GM18517 (cell line): ENCODE results near the gene SPEG.

Experiments
- ATAC-seq: cut with Tn5 transposase; IDR thresholded peaks from one replicate; pipeline ENCODE4 v1.9.1; 2021; ENCODE audit warnings: mild to moderate bottlenecking, moderate library complexity; ENCODE audit not compliant: unreplicated experiment

Gene SPEG

DNA sequence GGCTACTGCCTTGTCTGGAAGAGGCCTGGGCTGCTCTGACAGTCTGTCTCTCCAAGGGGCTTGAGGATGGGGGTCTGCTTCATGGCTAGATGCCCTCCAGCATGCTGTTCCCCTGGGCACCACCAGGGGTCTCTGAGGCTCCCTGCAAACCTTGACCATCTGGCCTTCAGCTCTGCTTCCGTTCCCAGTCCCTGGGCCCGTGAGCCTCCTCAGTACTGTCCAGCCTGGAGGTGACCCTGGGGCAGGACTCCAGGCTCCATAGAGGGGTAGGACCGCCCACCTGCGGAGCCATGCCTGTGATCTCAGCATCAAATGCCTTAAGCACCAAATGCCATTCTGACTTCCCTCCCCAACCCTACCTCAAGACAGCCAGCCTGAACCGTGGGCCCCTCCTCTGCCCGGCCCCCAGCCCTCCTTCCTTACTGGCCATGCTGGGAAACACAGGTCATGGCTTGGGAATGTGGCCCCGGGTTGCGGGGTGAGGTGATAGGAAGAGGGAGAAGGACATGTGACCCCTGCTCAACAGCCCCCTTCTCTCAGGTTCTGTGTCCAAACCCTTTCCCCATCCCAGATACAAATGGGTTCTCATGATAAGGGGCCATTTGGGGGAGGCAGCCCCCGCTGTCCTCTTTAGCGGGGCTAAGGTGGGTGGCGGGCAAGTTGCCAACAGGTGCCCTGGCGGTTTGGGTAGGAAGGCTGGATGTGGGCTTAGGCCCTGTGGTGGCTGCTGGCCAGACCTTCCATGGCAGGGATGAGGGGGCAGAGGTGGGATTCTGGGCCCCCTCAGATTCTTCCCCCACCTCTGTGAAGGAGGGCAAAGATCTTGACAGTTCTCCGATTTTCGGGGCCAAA is 25.0 kb downstream of the SPEG start:
- no peak for ATAC-seq

DNA sequence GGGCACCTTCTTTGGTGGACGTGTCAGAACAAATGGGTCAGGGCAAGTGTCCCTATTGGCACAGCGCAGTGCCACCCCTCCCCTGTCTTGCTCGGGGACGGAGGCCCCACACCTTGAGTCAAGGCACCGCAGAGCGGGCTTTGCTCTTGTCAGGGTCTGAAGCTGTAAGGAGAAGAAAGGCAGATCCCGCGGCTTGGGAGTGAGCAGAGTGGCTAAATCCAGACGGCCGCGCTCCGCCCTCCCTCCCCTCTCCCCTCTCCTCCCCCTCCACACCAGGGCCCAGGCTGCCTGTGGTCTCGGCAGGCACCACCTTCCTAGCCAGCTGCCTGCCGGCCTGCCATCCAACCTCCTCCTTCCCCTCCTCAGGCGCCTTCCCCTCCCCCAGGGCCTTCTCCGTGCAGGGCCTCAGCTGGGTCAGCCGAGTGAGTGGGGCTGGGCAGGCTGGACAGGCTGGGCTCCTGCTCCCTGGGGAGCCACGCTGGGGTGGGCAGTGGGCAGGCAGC is 25.8 kb downstream of the SPEG start:
- no peak for ATAC-seq

DNA sequence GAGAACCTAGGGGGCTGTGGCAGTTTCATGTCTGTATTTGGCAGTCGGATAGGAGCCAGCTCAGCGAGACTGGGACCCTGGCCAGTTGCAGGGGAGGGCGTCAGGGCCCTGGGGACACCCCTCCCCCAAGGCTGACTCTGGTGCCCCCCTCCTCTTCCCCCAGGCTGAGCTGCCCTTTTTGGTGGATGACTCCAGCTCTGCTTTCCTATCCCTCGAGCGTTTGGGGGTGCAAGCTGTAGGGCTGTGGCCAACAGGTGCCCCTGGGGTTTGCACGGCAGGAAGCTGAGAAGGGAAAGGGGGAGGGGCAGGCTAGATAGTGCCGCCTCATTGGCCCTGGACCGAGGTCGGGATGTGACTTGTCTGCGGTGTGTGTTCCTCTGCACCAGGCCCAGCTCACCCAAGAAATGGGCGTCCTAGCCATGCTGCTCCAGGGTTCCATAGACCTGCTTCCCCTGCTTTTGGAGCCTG is 26.4 kb downstream of the SPEG start:
- no peak for ATAC-seq

DNA sequence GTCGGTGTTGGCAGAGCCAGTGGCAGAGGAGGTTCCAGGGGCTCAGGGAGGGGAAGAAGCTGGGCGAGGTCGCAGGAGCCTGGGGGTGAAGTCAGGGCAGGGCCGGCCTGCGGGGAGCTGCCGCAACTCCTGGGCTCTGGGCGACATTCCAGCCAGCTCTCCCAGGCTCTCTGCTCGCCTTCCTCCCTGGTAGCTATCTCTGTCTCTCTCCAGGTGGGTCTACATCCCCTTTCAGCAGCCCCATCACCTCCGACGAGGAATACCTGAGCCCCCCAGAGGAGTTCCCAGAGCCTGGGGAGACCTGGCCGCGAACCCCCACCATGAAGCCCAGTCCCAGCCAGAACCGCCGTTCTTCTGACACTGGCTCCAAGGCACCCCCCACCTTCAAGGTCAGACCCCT is 27.0 kb downstream of the SPEG start:
- no peak for ATAC-seq

DNA sequence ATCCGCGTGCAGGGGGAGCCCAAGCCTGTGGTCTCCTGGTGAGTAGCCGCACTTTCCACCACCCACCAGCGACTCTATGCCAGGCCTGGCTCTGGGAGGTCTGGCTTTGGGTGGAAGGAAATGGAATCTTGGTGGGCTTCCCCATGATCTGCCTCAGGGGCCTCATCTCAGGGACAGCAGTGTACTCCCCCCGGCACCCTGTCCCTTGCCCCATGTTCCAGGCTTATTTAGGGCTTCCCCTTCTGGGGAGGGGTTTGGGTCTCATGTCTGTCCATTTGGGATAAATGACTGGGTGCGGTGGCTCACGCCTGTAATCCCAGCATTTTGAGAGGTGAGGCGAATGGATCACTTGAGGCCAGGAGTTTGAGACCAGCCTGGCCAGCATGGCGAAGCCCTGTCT is 27.7 kb downstream of the SPEG start:
- no peak for ATAC-seq

DNA sequence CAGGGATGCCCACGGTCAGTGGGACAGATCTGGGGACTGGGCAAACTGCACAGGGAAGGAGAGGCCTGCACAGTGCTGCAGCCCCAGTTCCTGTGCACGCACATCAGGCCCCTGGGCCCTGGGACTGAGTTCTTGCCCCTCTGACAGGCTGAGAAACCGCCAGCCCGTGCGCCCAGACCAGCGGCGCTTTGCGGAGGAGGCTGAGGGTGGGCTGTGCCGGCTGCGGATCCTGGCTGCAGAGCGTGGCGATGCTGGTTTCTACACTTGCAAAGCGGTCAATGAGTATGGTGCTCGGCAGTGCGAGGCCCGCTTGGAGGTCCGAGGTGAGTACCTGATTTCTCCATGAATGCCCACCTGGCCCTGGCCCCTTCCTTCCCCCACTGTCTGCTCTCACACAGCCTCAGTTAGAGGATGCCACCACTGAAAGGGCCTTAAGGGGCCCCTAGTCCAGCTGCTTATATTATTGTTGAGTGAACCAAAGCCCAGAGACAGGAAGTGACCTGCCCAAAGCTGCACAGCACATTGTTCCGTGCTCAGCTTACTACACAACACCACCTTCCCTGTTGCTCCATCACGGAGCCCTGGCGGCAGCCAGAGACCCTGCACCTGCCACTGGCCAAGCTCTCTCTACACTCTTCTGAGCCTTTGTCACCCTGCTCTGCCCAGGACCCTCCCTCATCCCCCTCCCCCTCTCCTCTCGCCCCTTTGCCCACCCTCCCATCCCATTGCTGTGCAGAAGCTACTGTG is 29.8 kb downstream of the SPEG start:
- no peak for ATAC-seq

DNA sequence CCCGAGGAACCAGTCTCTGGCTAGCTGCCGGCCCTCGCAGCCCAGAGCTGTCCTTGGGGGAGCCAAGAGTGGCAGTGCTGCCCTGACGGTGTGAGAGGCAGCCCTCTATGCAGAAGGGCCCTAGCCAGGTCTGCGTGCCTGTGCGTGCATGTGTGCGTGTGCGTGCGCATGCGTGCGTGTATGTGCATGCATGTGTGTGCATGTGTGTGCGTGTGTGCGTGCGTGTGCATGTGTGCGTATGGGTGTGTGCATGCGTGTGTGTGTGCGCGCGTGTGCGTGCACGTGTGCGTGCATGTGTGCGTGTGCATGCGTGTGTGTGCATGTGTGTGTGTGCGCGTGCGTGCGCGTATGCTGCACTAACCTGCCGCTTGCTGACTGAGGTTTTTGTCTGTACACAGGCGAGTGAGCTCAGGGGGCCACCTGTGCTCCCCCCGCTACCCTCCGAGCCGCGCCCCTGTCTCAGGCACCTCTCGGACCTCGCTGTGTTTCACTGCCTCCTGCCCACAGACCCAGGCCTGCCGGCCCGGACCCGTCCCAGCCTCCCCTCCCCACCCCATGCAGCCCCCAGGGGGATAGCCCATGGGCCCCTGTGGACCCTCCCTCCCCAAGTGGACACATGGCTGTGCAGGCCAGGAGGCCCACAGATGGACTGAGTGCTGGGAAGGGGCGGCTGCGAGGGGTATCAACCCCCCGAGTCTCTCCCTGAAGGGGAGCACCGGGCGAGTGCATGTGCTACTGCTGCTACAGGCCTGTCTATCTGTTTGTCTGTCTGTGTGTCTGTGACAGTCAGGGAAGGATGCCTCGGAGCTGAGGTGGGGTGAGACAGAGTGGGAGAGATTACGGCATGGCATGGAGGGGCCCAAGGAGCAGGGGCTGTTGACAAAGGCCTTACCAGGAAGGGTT is 31.3 kb downstream of the SPEG start:
- no peak for ATAC-seq

DNA sequence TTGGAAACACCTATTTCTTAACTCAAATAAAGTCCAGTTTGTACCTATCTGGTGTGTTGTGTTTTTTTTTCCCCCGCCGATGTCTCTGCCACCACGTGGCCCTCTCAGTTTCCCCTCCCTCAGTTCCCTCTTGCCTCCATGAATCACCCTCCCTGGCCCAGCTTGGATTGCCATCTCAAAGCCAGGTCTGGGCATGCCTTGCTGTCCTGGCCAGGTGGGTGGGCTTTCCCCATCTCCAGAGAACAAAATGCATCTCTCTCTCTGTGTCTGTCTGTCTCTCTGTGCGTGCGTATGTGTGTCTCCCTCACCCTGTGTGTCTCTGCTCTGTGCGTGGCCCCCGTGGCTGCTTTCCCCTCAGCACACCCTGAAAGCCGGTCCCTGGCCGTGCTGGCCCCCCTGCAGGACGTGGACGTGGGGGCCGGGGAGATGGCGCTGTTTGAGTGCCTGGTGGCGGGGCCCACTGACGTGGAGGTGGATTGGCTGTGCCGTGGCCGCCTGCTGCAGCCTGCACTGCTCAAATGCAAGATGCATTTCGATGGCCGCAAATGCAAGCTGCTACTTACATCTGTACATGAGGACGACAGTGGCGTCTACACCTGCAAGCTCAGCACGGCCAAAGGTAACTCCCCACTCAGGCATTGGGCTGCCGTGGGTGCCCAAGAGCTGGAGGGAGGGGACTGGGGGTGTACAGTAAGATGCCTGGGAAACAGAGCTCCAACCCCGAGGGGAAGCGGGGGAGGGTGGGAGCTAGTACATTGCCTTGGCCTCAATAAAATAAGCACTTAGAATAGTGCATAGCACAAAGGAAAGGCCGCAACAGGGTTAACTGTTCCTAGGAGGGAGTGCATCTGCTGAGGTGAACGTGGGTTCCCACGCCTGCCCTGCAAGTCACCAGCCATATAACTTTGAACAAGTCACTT is 32.4 kb downstream of the SPEG start:
- ATAC-seq, result no peak

DNA sequence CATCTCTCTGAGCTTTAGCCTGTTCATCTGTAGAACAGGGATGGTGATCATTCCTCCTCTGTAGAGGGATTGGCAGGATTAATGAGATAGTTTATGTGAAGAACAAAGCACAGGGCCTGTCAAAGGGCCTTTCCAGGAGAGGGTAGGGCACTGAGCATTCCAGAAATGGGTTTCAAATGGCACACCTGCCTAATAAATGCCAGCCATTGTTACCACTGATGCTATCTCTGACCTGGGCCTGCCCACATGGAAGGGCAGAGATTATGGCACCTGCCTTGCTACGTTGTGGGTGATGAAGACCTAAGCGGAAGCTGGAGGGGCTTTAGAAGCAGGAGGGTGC is 33.1 kb downstream of the SPEG start:
- no peak for ATAC-seq

DNA sequence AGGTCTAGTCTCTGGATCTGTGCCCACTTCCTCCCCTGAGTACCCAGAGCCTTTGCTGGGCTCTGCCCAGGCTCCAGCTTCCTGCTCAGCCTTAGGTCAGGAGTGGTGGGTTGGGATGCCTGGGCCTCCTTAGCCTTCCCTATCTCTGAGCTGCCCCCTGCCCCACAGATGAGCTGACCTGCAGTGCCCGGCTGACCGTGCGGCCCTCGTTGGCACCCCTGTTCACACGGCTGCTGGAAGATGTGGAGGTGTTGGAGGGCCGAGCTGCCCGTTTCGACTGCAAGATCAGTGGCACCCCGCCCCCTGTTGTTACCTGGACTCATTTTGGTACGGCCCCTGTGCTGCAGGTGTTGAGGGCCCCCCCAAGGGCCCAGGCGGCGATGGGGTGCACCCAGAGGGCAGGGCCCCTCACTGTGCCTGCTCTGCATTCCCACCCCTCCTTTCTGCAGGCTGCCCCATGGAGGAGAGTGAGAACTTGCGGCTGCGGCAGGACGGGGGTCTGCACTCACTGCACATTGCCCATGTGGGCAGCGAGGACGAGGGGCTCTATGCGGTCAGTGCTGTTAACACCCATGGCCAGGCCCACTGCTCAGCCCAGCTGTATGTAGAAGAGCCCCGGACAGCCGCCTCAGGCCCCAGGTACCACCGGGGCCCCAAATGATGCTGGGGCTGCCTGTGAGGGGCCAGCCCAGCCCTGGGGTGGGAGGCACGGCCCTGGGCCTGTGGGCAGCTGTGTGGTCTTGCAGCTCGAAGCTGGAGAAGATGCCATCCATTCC is 34.0 kb downstream of the SPEG start:
- no peak for ATAC-seq

DNA sequence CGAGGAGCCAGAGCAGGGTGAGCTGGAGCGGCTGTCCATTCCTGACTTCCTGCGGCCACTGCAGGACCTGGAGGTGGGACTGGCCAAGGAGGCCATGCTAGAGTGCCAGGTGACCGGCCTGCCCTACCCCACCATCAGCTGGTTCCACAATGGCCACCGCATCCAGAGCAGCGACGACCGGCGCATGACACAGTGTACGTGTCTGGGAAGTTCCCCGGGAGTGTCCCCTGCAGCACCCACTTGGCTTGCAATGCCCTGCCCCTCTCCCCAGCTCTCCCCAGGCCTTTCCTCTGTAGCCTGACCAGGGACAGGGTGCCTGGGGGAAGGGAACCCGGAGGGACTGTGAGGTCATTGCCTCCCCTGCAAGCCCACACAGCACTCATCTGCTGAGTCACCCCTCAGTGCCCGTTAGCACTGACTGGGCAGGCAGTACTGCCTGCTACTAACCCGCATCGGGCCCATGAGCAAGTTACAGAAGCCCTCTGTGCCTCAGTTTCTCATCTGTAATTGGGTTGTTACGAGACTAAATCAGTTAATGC is 34.6 kb downstream of the SPEG start:
- ATAC-seq, result no peak

DNA sequence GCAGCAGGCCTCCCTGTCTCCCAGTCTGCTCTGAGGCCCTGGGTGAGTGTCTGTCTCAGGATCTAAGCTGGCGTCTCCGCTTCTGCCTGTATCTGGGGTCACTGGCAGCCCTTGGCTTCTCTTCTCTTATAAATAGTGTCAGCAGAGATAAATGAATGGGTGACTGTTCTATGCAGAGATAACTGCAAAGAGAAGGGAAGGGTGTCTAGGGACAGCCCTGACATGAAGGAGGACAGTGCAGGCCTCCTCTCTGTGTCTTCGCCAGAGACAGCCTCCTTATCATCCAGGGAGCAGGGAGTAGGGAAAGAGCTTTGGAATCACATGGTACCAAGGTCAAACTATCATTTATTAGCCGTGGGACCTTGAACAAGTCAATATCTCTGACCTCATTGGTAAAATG is 35.8 kb downstream of the SPEG start:
- ATAC-seq, result no peak

DNA sequence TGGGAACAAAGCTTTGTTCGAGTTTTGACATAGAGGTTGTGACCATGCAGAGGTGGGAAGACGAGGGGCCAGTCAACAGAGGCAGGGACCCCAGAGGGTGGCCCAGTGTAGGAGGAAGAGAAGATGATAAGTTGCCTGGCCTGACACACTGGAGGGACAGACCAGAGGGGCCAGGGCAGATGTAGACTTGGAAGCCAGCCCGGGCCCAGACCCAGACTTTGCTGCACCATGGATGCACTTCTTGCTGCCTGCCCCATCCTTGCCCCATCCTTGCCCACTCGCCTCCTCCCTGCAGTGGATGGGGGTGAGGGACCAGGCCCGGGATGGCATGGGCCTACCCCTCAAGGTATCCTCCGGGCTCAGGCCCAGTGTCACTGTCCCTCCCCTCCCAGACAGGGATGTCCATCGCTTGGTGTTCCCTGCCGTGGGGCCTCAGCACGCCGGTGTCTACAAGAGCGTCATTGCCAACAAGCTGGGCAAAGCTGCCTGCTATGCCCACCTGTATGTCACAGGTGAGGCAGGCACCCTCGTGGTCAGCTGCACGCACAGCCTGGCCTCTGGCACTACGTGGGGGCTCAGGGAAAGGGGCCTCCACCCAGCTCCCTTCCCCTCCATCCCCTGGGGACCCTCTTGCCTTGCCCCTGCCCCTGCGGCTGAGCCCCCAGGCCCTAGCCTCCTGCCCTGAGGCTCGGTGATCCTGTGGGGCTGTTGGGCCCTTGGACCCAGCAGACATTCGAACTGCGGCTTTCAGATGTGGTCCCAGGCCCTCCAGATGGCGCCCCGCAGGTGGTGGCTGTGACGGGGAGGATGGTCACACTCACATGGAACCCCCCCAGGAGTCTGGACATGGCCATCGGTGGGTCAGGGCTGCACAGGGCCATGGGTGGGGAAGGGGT is 37.1 kb downstream of the SPEG start:
- no peak for ATAC-seq

DNA sequence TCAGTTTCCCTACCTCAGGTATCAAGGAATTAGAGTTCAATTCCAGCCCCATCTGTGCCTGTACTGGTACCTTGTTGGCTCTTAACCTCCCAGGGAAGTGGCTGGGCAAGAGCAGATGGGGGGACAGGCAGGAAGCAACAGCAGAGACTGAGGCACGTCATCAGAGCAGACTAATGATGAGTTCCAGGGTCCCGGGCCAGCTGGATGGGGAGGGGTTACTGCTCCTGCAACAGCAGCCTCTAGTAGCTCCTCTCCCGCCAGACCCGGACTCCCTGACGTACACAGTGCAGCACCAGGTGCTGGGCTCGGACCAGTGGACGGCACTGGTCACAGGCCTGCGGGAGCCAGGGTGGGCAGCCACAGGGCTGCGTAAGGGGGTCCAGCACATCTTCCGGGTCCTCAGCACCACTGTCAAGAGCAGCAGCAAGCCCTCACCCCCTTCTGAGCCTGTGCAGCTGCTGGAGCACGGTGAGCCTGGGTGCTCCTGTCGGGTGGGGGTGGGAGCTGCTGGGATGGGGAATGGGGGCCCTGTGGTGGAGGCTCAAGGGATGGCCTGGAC is 38.1 kb downstream of the SPEG start:
- no peak for ATAC-seq

DNA sequence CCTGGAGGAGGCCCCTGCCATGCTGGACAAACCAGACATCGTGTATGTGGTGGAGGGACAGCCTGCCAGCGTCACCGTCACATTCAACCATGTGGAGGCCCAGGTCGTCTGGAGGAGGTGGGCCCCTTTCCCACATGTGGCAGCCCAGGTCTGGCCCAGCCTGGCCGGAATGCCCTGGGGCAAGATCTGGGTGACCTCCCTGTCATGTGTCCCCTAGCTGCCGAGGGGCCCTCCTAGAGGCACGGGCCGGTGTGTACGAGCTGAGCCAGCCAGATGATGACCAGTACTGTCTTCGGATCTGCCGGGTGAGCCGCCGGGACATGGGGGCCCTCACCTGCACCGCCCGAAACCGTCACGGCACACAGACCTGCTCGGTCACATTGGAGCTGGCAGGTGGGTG is 38.9 kb downstream of the SPEG start:
- ATAC-seq, result no peak

DNA sequence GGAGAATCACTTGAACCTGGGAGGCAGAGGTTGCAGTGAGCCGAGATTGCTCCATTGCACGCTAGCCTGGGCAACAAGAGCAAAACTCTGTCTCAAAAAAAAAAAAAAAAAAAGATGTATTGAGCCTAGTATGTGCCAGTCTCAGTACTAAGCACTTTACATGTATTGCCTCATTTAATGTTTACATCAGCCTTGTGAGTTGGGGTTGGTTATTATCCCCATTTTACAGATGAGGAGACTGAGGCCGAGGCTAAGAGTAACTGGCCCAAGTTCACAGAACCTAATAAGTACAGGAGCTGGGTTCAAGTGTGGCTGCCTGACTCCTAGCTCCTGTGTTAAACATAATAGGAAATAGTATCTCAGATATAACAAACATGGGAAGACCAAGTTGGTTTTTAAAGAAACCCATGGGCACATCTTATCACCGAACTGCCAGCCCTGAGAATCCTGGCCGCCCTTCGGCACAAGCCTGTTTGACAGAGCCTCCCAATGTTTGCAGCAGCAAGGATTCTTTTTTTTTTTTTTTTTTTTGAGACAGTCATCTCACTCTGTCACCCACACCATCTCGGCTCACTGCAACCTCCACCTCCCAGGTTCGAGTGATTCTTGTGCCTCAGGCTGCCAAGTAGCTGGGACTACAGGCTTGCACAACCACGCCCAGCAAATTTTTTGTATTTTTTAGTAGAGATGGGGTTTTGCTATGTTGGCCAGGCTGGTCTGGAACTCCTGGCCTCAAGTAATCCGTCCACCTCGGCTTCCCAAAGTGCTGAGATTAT is 39.8 kb downstream of the SPEG start:
- no peak for ATAC-seq

DNA sequence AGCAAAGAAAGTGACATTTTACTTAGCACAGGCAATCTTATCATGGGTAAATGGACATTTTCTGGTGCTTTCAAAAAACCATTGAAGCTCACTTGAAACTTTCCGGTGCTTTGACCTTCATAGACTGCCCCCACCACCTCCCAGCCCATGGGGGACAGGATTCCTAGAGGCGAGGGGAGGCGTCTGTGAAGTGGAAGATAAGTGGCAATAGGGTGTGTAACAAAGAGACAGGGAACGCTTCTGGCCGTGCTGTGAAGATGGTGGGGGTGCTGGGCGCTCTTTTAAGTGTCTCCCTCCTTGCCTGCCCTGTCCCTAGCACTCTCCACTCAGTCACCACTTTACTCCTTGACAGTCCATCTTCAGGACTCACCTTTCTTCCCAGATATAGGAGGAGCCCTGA is 40.6 kb downstream of the SPEG start:
- no peak for ATAC-seq
